H1 (cell line): Measurements from ENCODE around the gene GPRIN1. TPM values are rescaled to one million over a fixed set of nuclear protein-coding genes. Genes with fewer than 3 reads are reported as not detected.

ENCODE experiments used
- CTCF ChIA-PET: fragments of 300-600 bp; sonication (Branson Sonifier 250); formaldehyde crosslinking; loops from one replicate; lab custom pipeline; 2021; ENCODE audit not compliant: partially characterized antibody; lab: Charles Lee
- POLR2A ChIA-PET: fragments of 300-600 bp; sonication (Branson Sonifier 250); formaldehyde crosslinking; loops from one replicate; lab custom pipeline; 2021; ENCODE audit warnings: inconsistent platforms; ENCODE audit not compliant: partially characterized antibody; lab: Charles Lee
- DNase-seq, 2 experiments: peaks; one replicate each; pipeline versions ENCODE4 v3.0.0 to v3.0.0-alpha.2; 2010 to 2022; ENCODE audit warnings: low spot score in 2 of 2, low read depth in 1 of 2, mixed read lengths in 1 of 2
- FAIRE-seq: peaks from 2 replicates; lab custom pipeline; 2011; peaks lifted over from hg19 to GRCh38; lab: Jason Lieb, UNC
- H2AFZ ChIP-seq: 2 replicates; pipeline ENCODE4 v1.8.1; 2012; ENCODE audit warnings: low read length, inconsistent platforms
- H2AK5ac ChIP-seq: 2 replicates; pipeline ENCODE4 v1.6.1; 2013; ENCODE audit warnings: low read depth, low read length
- H2BK120ac ChIP-seq: replicated peaks from 2 replicates; pipeline ENCODE3; 2013; ENCODE audit warnings: low read depth, low read length, inconsistent platforms
- H2BK12ac ChIP-seq: 2 replicates; pipeline ENCODE4 v1.6.1; 2013; ENCODE audit warnings: low read depth, low read length
- H2BK15ac ChIP-seq: 2 replicates; pipeline ENCODE4 v1.6.1; 2013; ENCODE audit warnings: low read length
- H2BK20ac ChIP-seq: 2 replicates; pipeline ENCODE4 v1.6.1; 2013; ENCODE audit warnings: low read length
- H2BK5ac ChIP-seq: 2 replicates; pipeline ENCODE4 v1.6.1; 2013; ENCODE audit warnings: low read depth, low read length
- H3K14ac ChIP-seq: 2 replicates; pipeline ENCODE4 v1.6.1; 2013; ENCODE audit warnings: inconsistent platforms; ENCODE audit not compliant: insufficient read length
- H3K18ac ChIP-seq: 2 replicates; pipeline ENCODE4 v1.6.1; 2013; ENCODE audit warnings: low read length; ENCODE audit errors: extremely low read depth
- H3K23ac ChIP-seq: 2 replicates; pipeline ENCODE4 v1.6.1; 2013; ENCODE audit warnings: inconsistent platforms; ENCODE audit not compliant: insufficient read length
- H3K23me2 ChIP-seq: 2 replicates; pipeline ENCODE4 v1.6.1; 2013; ENCODE audit warnings: low read depth, low read length
- H3K27ac ChIP-seq: 2 replicates; pipeline ENCODE4 v1.6.1; 2011; ENCODE audit warnings: low read depth, low read length, inconsistent platforms
- H3K27me3 ChIP-seq, 4 experiments: replicated peaks in 1 of 4; 1 replicate in 1 of 4; 2 replicates in 3 of 4; pipeline versions ENCODE4 v1.6.1 to v1.8.1; 2011 to 2013; ENCODE audit warnings: low read length in 3 of 4, mild to moderate bottlenecking in 3 of 4, inconsistent platforms in 2 of 4, mixed read lengths in 2 of 4, moderate library complexity in 1 of 4; ENCODE audit not compliant: control insufficient read depth in 3 of 4, insufficient read depth in 3 of 4; ENCODE audit errors: extremely low read depth in 1 of 4
- H3K36me3 ChIP-seq, 4 experiments: 2 replicates each; pipeline versions ENCODE4 v1.6.1 to v1.8.1; 2011 to 2013; ENCODE audit warnings: mild to moderate bottlenecking in 4 of 4, low read length in 3 of 4, moderate library complexity in 2 of 4, control low read depth in 1 of 4, inconsistent platforms in 1 of 4; ENCODE audit not compliant: insufficient read depth in 4 of 4, control insufficient read depth in 2 of 4
- H3K4ac ChIP-seq: replicated peaks from 2 replicates; pipeline ENCODE3; 2013; ENCODE audit warnings: low read length, low read depth, mixed read lengths, inconsistent platforms; ENCODE audit not compliant: insufficient read length
- H3K4me1 ChIP-seq, 4 experiments: replicated peaks in 1 of 4; 1 replicate in 1 of 4; 2 replicates in 3 of 4; pipeline versions ENCODE4 v1.6.1 to v1.8.1; 2011 to 2013; ENCODE audit warnings: low read length in 3 of 4, inconsistent platforms in 2 of 4, mixed read lengths in 1 of 4; ENCODE audit not compliant: insufficient read depth in 4 of 4, control insufficient read depth in 3 of 4
- H3K4me2 ChIP-seq, 2 experiments: 2 replicates each; pipeline versions ENCODE4 v1.6.1 to v1.8.1; 2011 to 2013; ENCODE audit warnings: low read depth in 2 of 2, low read length in 2 of 2, control low read depth in 1 of 2, inconsistent platforms in 1 of 2, mild to moderate bottlenecking in 1 of 2; ENCODE audit not compliant: insufficient read depth in 1 of 2
- H3K4me3 ChIP-seq, 4 experiments: fragments of 200-600, 300-600 bp in 1 of 4; sonication (generic), shearing (Covaris generic), sonication (Bioruptor Twin) in 1 of 4; 2 replicates each; pipeline versions ENCODE4 v1.5.1 to v1.8.1; 2011 to 2016; ENCODE audit warnings: low read length in 4 of 4, low read depth in 3 of 4, control low read depth in 2 of 4, inconsistent platforms in 2 of 4, mild to moderate bottlenecking in 2 of 4, mixed read lengths in 1 of 4, moderate library complexity in 1 of 4; ENCODE audit not compliant: insufficient read depth in 2 of 4; ENCODE audit errors: extremely low read depth in 1 of 4
- H3K56ac ChIP-seq: replicated peaks from 2 replicates; pipeline ENCODE3; 2013; ENCODE audit warnings: low read depth, mild to moderate bottlenecking, mixed read lengths, low read length, inconsistent platforms; ENCODE audit not compliant: insufficient read length
- H3K79me1 ChIP-seq: 2 replicates; pipeline ENCODE4 v1.6.1; 2013; ENCODE audit warnings: low read depth, low read length, control low read depth
- H3K79me2 ChIP-seq, 2 experiments: 2 replicates each; pipeline versions ENCODE4 v1.6.1 to v1.8.1; 2012 to 2013; ENCODE audit warnings: low read length in 2 of 2, mild to moderate bottlenecking in 2 of 2, inconsistent platforms in 1 of 2; ENCODE audit not compliant: insufficient read depth in 2 of 2, control insufficient read depth in 1 of 2
- H3K9ac ChIP-seq, 4 experiments: replicated peaks in 1 of 4; 1 replicate in 1 of 4; 2 replicates in 3 of 4; pipeline versions ENCODE4 v1.6.1 to v1.8.1; 2011 to 2013; ENCODE audit warnings: low read depth in 3 of 4, low read length in 3 of 4, control low read depth in 2 of 4, mild to moderate bottlenecking in 2 of 4, moderate library complexity in 2 of 4, inconsistent platforms in 1 of 4; ENCODE audit errors: extremely low read depth in 1 of 4
- H3K9me3 ChIP-seq, 2 experiments: 2 replicates each; pipeline versions ENCODE4 v1.6.1 to v1.8.1; 2012 to 2013; ENCODE audit warnings: mild to moderate bottlenecking in 2 of 2, moderate library complexity in 2 of 2, control low read depth in 1 of 2, inconsistent platforms in 1 of 2, low read depth in 1 of 2, low read length in 1 of 2, mixed read lengths in 1 of 2; ENCODE audit not compliant: insufficient read depth in 2 of 2
- H4K20me1 ChIP-seq, 2 experiments: replicated peaks in 1 of 2; 2 replicates each; pipeline versions ENCODE3 to v1.8.1; 2011 to 2013; ENCODE audit warnings: inconsistent platforms in 2 of 2, low read length in 2 of 2, mild to moderate bottlenecking in 1 of 2; ENCODE audit not compliant: insufficient read depth in 2 of 2, control insufficient read depth in 1 of 2
- H4K5ac ChIP-seq: 2 replicates; pipeline ENCODE4 v1.6.1; 2013; ENCODE audit warnings: low read length, low read depth, mixed read lengths, inconsistent platforms; ENCODE audit not compliant: insufficient read length
- H4K8ac ChIP-seq: 2 replicates; pipeline ENCODE4 v1.8.0; 2013; ENCODE audit warnings: mild to moderate bottlenecking, moderate library complexity, low read length, inconsistent platforms; ENCODE audit not compliant: insufficient read depth; ENCODE audit errors: extremely low read depth
- H4K91ac ChIP-seq: replicated peaks from 2 replicates; pipeline ENCODE3; 2013; ENCODE audit warnings: low read length, mixed read lengths, inconsistent platforms; ENCODE audit not compliant: insufficient read length
- GABPA ChIP-seq: IDR thresholded peaks from 2 replicates; pipeline ENCODE4 v1.6.1; 2011; ENCODE audit warnings: mild to moderate bottlenecking, low read length, moderate library complexity, borderline replicate concordance; ENCODE audit not compliant: insufficient read depth
- NANOG ChIP-seq: IDR thresholded peaks from 2 replicates; pipeline ENCODE4 v1.6.1; 2011; ENCODE audit warnings: low read length, low read depth, mild to moderate bottlenecking, inconsistent platforms; ENCODE audit not compliant: insufficient read depth, poor library complexity, severe bottlenecking
- TEAD4 ChIP-seq: IDR thresholded peaks from 2 replicates; pipeline ENCODE4 v1.6.1; 2012; ENCODE audit warnings: low read depth, low read length, inconsistent platforms, mixed read lengths
- WGBS, 2 experiments: shearing (Covaris generic) in 1 of 2; methylation state at CpG; one replicate each; pipeline versions ENCODE4 v1.1.6 to v1.1.7; 2013 to 2015; ENCODE audit warnings: low lambda C conversion rate in 2 of 2, mixed read lengths in 2 of 2, inconsistent platforms in 1 of 2, low coverage in 1 of 2, missing lambda C conversion rate in 1 of 2; ENCODE audit not compliant: insufficient replicate concordance in 2 of 2, insufficient coverage in 1 of 2, insufficient read length in 1 of 2; ENCODE audit errors: extremely low coverage in 1 of 2, missing lambda C conversion rate in 1 of 2; 5-methylcytosine and 5-hydroxymethylcytosine counted together
- polyA plus RNA-seq, 7 experiments: library from polyadenylated mRNA; depleted of rRNA in 3 of 7; stranded (reverse) in 5 of 7; unstranded in 2 of 7; fragments of >200 nt in 5 of 7; fragments of 200-250 nt in 2 of 7; gene quantifications; 1 replicate in 5 of 7; 2 replicates in 1 of 7; 4 replicates in 1 of 7; pipeline versions ENCODE4 v1.2.1 to v1.2.3, GENCODE V29; 2011 to 2013; ENCODE audit warnings: missing spikeins in 2 of 7, mixed read lengths in 2 of 7
- total RNA-seq: library from RNA; stranded (reverse); fragmentation: NEBNext Ultra II Directional; extraction: Animal tissue kit (Norgen Biotek cat#: 25700); gene quantifications from 2 replicates; pipeline ENCODE4 v1.2.1, GENCODE V29; 2021

The GPRIN1 gene
- total and polyA plus RNA-seq, 2 of the 8 experiments (the other 6 are each of a cell fraction or from before 2014, with no cell fraction given): 3.3 to 12.0 TPM

DNA sequence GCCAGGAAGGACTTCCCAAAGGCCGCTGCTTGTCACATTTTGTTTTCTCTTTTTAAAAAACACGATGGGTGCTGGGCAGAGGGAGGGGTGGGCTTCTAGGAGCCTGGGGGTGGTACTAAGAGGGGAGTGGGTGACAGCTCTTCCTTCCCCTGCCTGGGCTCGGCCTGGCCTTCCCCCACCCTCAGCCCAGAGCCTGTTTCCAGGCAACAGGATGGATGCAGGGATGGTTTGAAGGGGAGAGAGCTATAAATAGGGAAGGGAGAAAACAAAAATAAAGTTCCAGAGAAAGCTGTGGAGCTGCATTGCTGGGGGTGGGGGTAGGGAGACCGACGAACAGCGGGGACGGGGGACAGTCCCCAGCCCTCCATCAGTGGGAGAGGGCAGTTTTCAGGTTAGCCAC lies 6.6 kb upstream of the GPRIN1 start:
- H3K79me2 ChIP-seq: no peaks in the 10 kb centered on the region
- no peak overlapping the region for H3K56ac ChIP-seq
- no peak overlapping the region for H4K91ac ChIP-seq
- no peak overlapping the region for H2BK15ac ChIP-seq
- H2BK12ac ChIP-seq: no peak overlapping the region
- H3K27ac ChIP-seq: no peak overlapping the region
- H2AK5ac ChIP-seq: no peak overlapping the region
- no peaks in the 10 kb centered on the region for H3K36me3 ChIP-seq
- H4K5ac ChIP-seq: no peak overlapping the region
- no peak overlapping the region for H3K4ac ChIP-seq
- WGBS, 2 experiments: 87% methylated on average over 3 of the region's 7 CpGs; no CpG with 5 or more reads in 1 of the 2 experiments
- no peak overlapping the region for H3K18ac ChIP-seq
- H2BK120ac ChIP-seq: no peak overlapping the region
- H3K9ac ChIP-seq: no peak overlapping the region
- no peak overlapping the region for H3K4me3 ChIP-seq
- ChIA-PET POLR2A (interaction anchor here (1.5 to 1.8 kb wide), 2 partner anchors 32 to 79 kb away, joined by 3 to 6 read pairs; partner anchors contain the start of gene RNF44), CTCF (interaction anchor here (1.3 to 2.3 kb wide), 3 partner anchors 9 to 45 kb away, joined by 3 to 10 read pairs (median 5); no protein-coding TSS in a partner anchor)
- H2BK20ac ChIP-seq: no peak overlapping the region
- no peak overlapping the region for H3K23ac ChIP-seq
- no peak overlapping the region for H3K4me2 ChIP-seq
- H3K79me1 ChIP-seq: no peaks in the 10 kb centered on the region
- no peak overlapping the region for H3K14ac ChIP-seq
- H4K8ac ChIP-seq: no peak overlapping the region
- DNase-seq (no peak), FAIRE-seq (no peak)
- peaks cover 0 to 6% of the 10 kb centered on the region in 2 experiments for H4K20me1 ChIP-seq
- H3K23me2 ChIP-seq: peaks cover 5% of the 10 kb centered on the region; the same call in 1 of the 2 replicates
- peaks cover 0 to 6% of the 10 kb centered on the region in 2 experiments; a peak in 1 of 4 replicates for H3K9me3 ChIP-seq
- no peak overlapping the region for H2BK5ac ChIP-seq
- H3K4me1 ChIP-seq: peaks cover 0 to 13% (median 6%) of the 10 kb centered on the region in 4 experiments; a peak in 6 of 7 replicates
- no peak overlapping the region for H2AFZ ChIP-seq
- H3K27me3 ChIP-seq: peaks cover 9 to 44% (median 26%) of the 10 kb centered on the region in 4 experiments; a peak in 6 of 7 replicates
- TF ChIP-seq GABPA: no peak
- no peak for TF ChIP-seq TEAD4
- TF ChIP-seq NANOG: no peak
